AG09319 (cell line): ENCODE data around the gene TTC9B.
A peak's percentile ranks its signal among the peaks of the same experiment; 100 is the strongest.

Source experiments
- DNase-seq: peaks from one replicate; pipeline ENCODE4 v3.0.0-alpha.2; 2010; ENCODE audit warnings: low read depth; ENCODE audit errors: extremely low read depth
- CTCF ChIP-seq: IDR thresholded peaks from 2 replicates; pipeline ENCODE4 v1.5.1; 2011; ENCODE audit warnings: low read depth, mild to moderate bottlenecking, inconsistent platforms, low read length, moderate library complexity

The TTC9B gene

GRCh38 chr19:40191836-40192646 is 26.1 kb downstream of the TTC9B start:
- DNase-seq: no peak
- peak; percentile 4 for TF ChIP-seq CTCF

- peak; percentile 22 for DNase-seq
- TF ChIP-seq CTCF: no peak
Measured at GRCh38 chr19:40190891-40191835, 27.0 kb downstream of the TTC9B start, which contains the start of gene MAP3K10. MAP3K10 (plus strand) TSS chr19:40191426; CDS start chr19:40192032, 606 bp downstream.

GRCh38 chr19:40184273-40184672 is 33.9 kb downstream of the TTC9B start:
- DNase-seq: no peak
- TF ChIP-seq CTCF: no peak

- no peak for DNase-seq
- no peak for TF ChIP-seq CTCF
Measured at GRCh38 chr19:40178756-40179155, 39.4 kb downstream of the TTC9B start.

- no peak for DNase-seq
- TF ChIP-seq CTCF: no peak
Measured at GRCh38 chr19:40177286-40178070, 40.7 kb downstream of the TTC9B start.

GRCh38 chr19:40175820-40176219 is 42.4 kb downstream of the TTC9B start:
- TF ChIP-seq CTCF: no peak
- DNase-seq: no peak
